Transverse colon (tissue), 4 donors: Measurements from ENCODE around the gene GRIK4. TPM values are rescaled to one million over a fixed set of nuclear protein-coding genes. Genes with fewer than 3 reads are reported as not detected.

Experiments used
- DNase-seq: peaks from one replicate; pipeline ENCODE4 v3.0.0-alpha.2; 2019
- H3K27ac ChIP-seq, 4 donors: fragments of 200-600 bp; sonication (generic); 2 replicates each; pipeline ENCODE4 v1.5.1; 2016 to 2018; ENCODE audit warnings: inconsistent platforms in 4 of 4
- H3K27me3 ChIP-seq: fragments of 200-600 bp; sonication (generic); 2 replicates; pipeline ENCODE4 v1.5.1; 2017; ENCODE audit warnings: inconsistent platforms
- H3K36me3 ChIP-seq, 4 donors: fragments of 200-600 bp; sonication (generic); 2 replicates each; pipeline ENCODE4 v1.5.1; 2017 to 2019; ENCODE audit warnings: inconsistent platforms in 4 of 4
- H3K4me1 ChIP-seq, 4 donors: fragments of 200-600 bp; sonication (generic); 2 replicates each; pipeline ENCODE4 v1.5.1; 2017 to 2020; ENCODE audit warnings: inconsistent platforms in 4 of 4
- H3K4me3 ChIP-seq, 4 donors: fragments of 200-600 bp; sonication (generic); 1 replicate in 1 of 4; 2 replicates in 3 of 4; pipeline versions ENCODE4 v1.5.1 to v1.6.1; 2017 to 2019; ENCODE audit warnings: inconsistent platforms in 4 of 4
- H3K9me3 ChIP-seq, 2 donors: fragments of 200-600 bp; sonication (generic); 2 replicates each; pipeline ENCODE4 v1.5.1; 2017 to 2019; ENCODE audit warnings: inconsistent platforms in 2 of 2
- EP300 ChIP-seq: sonication (generic); formaldehyde crosslinking; IDR thresholded peaks from one replicate; pipeline ENCODE4 v1.6.1; 2017; ENCODE audit warnings: antibody characterized with exemption, low read depth
- POLR2A ChIP-seq: fragments of 450-650 bp; IDR thresholded peaks from one replicate; pipeline ENCODE4 v1.6.1; 2016; ENCODE audit warnings: antibody characterized with exemption, mild to moderate bottlenecking, moderate library complexity
- POLR2AphosphoS5 ChIP-seq, 3 donors: sonication (generic); formaldehyde crosslinking; IDR thresholded peaks; one replicate each; pipeline ENCODE4 v1.6.1; 2016; ENCODE audit warnings: antibody characterized with exemption in 3 of 3
- WGBS, 2 donors: methylation state at CpG; one replicate each; pipeline ENCODE4 v1.1.5; 2018; ENCODE audit warnings: low coverage in 1 of 2; 5-methylcytosine and 5-hydroxymethylcytosine counted together
- in situ Hi-C, 4 donors: fragments of 200-750 bp; cut with MboI; loops; one replicate each; pipeline versions ENCODE4 v1.15.0 to v1.15.1; 2017; ENCODE audit warnings: low sequenced_read_pairs in 3 of 4, low pct_ligation_motif_present in 1 of 4, low pct_unique_long_range_greater_than_20kb in 1 of 4
- intact Hi-C: fragments of 100-400 bp; cut with DNase I; formaldehyde crosslinking; loops from one replicate; pipeline ENCODE4 v1.15.1; 2023; ENCODE audit warnings: low total_unique reads
- total RNA-seq, 4 donors: library from RNA; depleted of rRNA; stranded (reverse); fragments of >200 nt; gene quantifications; one replicate each; pipeline ENCODE4 v1.1.0, GENCODE V29; 2016
- TF ChIP-seq, protein P1 (sequence below), 5 experiments: fragments of 200-600 bp in 3 of 5; fragments of 450-650 bp in 2 of 5; sonication (generic) in 3 of 5; IDR thresholded peaks; 1 replicate in 2 of 5; 2 replicates in 3 of 5; pipeline ENCODE4 v1.5.1; 2016 to 2017; ENCODE audit warnings: antibody characterized with exemption in 5 of 5, inconsistent platforms in 3 of 5, mild to moderate bottlenecking in 2 of 5, moderate library complexity in 1 of 5

GRIK4 gene
- total RNA-seq, 4 donors from 2014 or later, result 2.6 TPM; not detected in 3

DNA sequence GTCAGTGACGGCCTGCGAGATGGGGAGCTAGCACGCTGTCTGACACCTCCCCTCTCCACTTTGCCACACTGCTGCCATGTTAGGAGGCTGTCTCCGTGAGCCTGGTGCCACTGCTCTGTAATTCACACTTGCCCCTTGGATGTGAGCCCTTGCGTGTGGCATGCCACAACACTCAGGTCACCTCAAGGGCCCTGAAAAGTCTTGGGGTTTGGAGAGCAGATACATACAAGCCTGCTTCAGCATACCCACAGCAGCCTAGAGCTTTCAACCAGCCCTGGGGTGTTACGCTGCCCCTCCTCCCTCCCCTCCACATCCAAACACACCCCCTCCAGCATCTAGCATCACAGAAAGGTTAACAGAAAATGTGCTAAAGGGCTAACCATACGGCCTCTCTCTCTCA lies 442.8 kb downstream of the GRIK4 start:
- Histone ChIP-seq H3K27ac (no peak overlapping the region), H3K27me3 (peaks cover 7% of the 10 kb centered on the region), H3K4me1 (peaks cover 0 to 5% (median 2%) of the 10 kb centered on the region in 4 donors), H3K4me3 (no peak overlapping the region), H3K9me3 (no peaks in the 10 kb centered on the region), H3K36me3 (no peaks in the 10 kb centered on the region)
- no peak for DNase-seq
- intact Hi-C loops, result loop anchor here (1.0 kb wide), 1 partner anchor 441 kb away; no protein-coding TSS in a partner anchor
- in situ Hi-C loops, result loop anchor here in 3 of 4 donors (25.0 kb wide), 1 partner anchor 442 kb away; the partner anchor contains the start of gene GRIK4 (in 3 of the 3)
- 94% methylated on average over 7 of the region's 7 CpGs; no CpG with 5 or more reads in 1 of the 2 donors for WGBS, 2 donors
- no peak for TF ChIP-seq EP300
- TF ChIP-seq, protein P1, sequence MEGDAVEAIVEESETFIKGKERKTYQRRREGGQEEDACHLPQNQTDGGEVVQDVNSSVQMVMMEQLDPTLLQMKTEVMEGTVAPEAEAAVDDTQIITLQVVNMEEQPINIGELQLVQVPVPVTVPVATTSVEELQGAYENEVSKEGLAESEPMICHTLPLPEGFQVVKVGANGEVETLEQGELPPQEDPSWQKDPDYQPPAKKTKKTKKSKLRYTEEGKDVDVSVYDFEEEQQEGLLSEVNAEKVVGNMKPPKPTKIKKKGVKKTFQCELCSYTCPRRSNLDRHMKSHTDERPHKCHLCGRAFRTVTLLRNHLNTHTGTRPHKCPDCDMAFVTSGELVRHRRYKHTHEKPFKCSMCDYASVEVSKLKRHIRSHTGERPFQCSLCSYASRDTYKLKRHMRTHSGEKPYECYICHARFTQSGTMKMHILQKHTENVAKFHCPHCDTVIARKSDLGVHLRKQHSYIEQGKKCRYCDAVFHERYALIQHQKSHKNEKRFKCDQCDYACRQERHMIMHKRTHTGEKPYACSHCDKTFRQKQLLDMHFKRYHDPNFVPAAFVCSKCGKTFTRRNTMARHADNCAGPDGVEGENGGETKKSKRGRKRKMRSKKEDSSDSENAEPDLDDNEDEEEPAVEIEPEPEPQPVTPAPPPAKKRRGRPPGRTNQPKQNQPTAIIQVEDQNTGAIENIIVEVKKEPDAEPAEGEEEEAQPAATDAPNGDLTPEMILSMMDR (IDR thresholded peaks at IDR 0.05), result no peak
- TF ChIP-seq POLR2A, result no peak
- TF ChIP-seq POLR2AphosphoS5 (IDR thresholded peaks at IDR 0.05), result no peak

DNA sequence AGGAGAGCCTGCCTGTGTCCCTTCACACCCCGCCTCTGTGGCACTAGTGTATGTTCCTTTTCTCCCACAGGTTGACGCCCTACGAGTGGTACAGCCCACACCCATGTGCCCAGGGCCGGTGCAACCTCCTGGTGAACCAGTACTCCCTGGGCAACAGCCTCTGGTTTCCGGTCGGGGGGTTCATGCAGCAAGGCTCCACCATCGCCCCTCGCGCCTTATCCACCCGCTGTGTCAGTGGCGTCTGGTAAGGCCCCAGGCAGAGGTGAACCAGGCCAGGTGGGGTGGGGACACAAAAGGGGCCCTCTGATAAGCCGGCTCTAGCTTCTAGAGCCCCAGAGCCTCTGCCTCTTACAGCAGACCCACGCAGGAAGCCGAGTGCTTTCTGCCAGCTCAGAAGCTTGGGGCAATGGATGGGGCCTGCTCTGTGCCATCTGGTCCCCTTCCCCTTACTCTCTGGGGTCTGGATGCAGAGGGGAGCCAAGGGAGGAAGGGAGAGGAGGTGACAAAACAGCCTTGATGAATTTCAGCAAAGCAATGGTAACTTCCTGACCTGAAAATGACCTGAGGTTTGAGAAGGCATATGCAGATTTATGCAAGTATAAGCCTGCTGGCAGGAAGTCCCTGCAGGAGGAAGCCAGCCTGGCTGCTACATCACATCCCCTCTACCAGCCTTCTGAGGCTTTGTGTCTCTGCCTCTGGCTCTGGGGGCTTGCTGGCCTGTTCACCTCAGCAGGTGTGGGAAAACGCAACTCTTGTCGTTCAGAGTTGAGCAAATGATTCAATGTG lies 445.4 kb downstream of the GRIK4 start:
- TF ChIP-seq, protein P1 (IDR thresholded peaks at IDR 0.05), result no peak
- TF ChIP-seq POLR2A (no peak), EP300 (no peak), POLR2AphosphoS5 (IDR thresholded peaks at IDR 0.05) (no peak)
- in situ Hi-C loops, result loop anchor here in 3 of 4 donors (25.0 kb wide), 1 partner anchor 445 kb away; the partner anchor contains the start of gene GRIK4 (in 3 of the 3)
- no peak for DNase-seq
- Histone ChIP-seq H3K4me3 (no peak overlapping the region), H3K27ac (no peak overlapping the region), H3K27me3 (no peaks in the 10 kb centered on the region), H3K9me3 (no peaks in the 10 kb centered on the region), H3K4me1 (peaks cover 0 to 5% (median 2%) of the 10 kb centered on the region in 4 donors), H3K36me3 (no peaks in the 10 kb centered on the region)
- 85 to 100% methylated on average over 1 to 16 of the region's 16 CpGs for WGBS, 2 donors
- intact Hi-C loops, result no loop called here

DNA sequence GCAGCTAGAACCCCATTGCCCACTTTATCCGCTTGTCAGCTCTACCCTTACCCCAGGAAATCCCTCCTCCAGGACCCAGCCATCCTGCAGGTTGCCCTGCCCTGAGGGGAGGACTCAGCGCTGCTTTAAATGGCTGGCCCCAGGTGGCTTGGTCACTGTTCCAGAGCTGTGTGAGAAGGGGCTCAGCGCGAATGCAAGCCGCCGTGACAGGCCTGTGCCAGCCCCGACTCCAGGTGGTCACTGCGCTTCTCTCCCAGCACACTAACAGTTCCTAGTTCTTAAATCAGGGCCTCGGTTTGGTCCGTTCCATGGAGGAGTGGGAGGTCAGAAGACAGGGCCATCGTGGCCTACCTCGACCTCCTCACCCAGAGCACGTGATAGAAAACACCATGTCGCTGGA lies 446.6 kb downstream of the GRIK4 start:
- H3K9me3 ChIP-seq, result no peaks in the 10 kb centered on the region
- 90% methylated on average over 14 of the region's 14 CpGs; no CpG with 5 or more reads in 1 of the 2 donors for WGBS, 2 donors
- intact Hi-C loops (no loop called here), in situ Hi-C loops (loop anchor here in 3 of 4 donors (25.0 kb wide), 1 partner anchor 446 kb away; the partner anchor contains the start of gene GRIK4 (in 3 of the 3))
- no peak for DNase-seq
- no peaks in the 10 kb centered on the region for H3K27me3 ChIP-seq
- no peaks in the 10 kb centered on the region for H3K4me1 ChIP-seq
- no peaks in the 10 kb centered on the region for H3K36me3 ChIP-seq
- no peak overlapping the region for H3K27ac ChIP-seq
- TF ChIP-seq, protein P1 (IDR thresholded peaks at IDR 0.05), result no peak
- TF ChIP-seq EP300 (no peak), POLR2A (no peak), POLR2AphosphoS5 (IDR thresholded peaks at IDR 0.05) (no peak)
- H3K4me3 ChIP-seq, result no peak overlapping the region

DNA sequence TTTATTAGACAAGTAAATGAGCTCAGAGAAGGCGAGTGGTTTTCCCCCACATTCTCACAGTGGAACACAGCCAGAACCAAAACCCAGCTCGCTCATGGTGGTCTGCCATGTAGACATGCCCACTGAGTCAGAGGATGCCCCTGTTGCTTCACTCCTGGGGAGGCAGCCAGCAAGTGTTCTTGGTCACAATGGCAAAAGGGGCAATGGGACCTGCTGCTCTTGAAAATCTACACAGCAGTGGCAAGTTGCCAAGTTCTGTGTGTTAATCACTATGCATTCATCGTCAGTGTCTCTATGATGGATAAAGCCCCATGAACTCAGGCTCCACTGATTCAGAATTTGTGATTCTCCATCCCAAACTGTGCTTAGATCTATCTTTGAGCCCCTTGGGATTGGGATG lies 447.6 kb downstream of the GRIK4 start:
- no peaks in the 10 kb centered on the region for H3K27me3 ChIP-seq
- DNase-seq, result no peak
- no peaks in the 10 kb centered on the region for H3K36me3 ChIP-seq
- in situ Hi-C loops, result loop anchor here in 3 of 4 donors (25.0 kb wide), 1 partner anchor 447 kb away; the partner anchor contains the start of gene GRIK4 (in 3 of the 3)
- no peak overlapping the region for H3K27ac ChIP-seq
- TF ChIP-seq, protein P1 (IDR thresholded peaks at IDR 0.05), result no peak
- TF ChIP-seq EP300 (no peak), POLR2A (no peak), POLR2AphosphoS5 (IDR thresholded peaks at IDR 0.05) (no peak)
- no peaks in the 10 kb centered on the region for H3K9me3 ChIP-seq
- no peak overlapping the region for H3K4me3 ChIP-seq
- no peaks in the 10 kb centered on the region for H3K4me1 ChIP-seq
- WGBS, 2 donors, result 52 to 73% methylated on average over 2 to 3 of the region's 3 CpGs
- intact Hi-C loops, result no loop called here
